ENCODE results near the gene LRRK1.

The LRRK1 gene

GRCh38 chr15:100881573-100882336 is 37.4 kb upstream of the LRRK1 start:
- Histone ChIP-seq H3K27ac (ENCODE audit: low read length, poor library complexity, severe bottlenecking) (no peak overlapping the region), H3K4me1 (ENCODE audit: control insufficient read depth, insufficient read depth, low read depth, low read length) (peaks cover 19% of the 10 kb centered on the region), H3K9ac (ENCODE audit: low read length) (peak overlapping the region; percentile 74), H2BK5ac (ENCODE audit: low read depth, low read length, poor library complexity, severe bottlenecking) (no peak overlapping the region), H3K4me2 (ENCODE audit: low read length, poor library complexity, severe bottlenecking) (no peak overlapping the region), H2BK15ac (ENCODE audit: low read depth, poor library complexity, severe bottlenecking) (no peak overlapping the region), H4K91ac (ENCODE audit: low read length) (no peak overlapping the region), H4K8ac (ENCODE audit: low read length) (no peak overlapping the region), H3K36me3 (ENCODE audit: control insufficient read depth in 1 of 2, insufficient read depth in 2 of 2, low read depth in 1 of 2, low read length in 2 of 2) (peaks cover 0 to 4% of the 10 kb centered on the region in 2 experiments), H3K79me1 (replicated peaks; ENCODE audit: low read length, poor library complexity, severe bottlenecking) (no peaks in the 10 kb centered on the region), H2AK5ac (ENCODE audit: low read length, severe bottlenecking) (no peak overlapping the region), H3K4ac (ENCODE audit: low read depth in 1 of 2, low read length in 2 of 2) (no peak overlapping the region), H3K23ac (ENCODE audit: low read length in 2 of 2) (peak overlapping the region in 1 of 2 experiments; percentile 98), H3K27me3 (ENCODE audit: control insufficient read depth in 1 of 2, insufficient read depth in 1 of 2, low read length in 2 of 2) (peaks cover 0 to 78% of the 10 kb centered on the region in 2 experiments), H2BK12ac (ENCODE audit: low read length in 2 of 2) (no peak overlapping the region), H3K18ac (ENCODE audit: low read depth in 1 of 2, low read length in 2 of 2) (no peak overlapping the region), H3K9me3 (ENCODE audit: control insufficient read depth, low read length) (no peaks in the 10 kb centered on the region), H3K4me3 (ENCODE audit: insufficient read depth in 1 of 2, low read depth in 1 of 2, low read length in 2 of 2) (peak overlapping the region; percentile 14 to 84), H3K14ac (ENCODE audit: low read length in 2 of 2) (peak overlapping the region in 1 of 2 experiments; percentile 71), H2AFZ (ENCODE audit: low read depth, low read length) (no peak overlapping the region), H2BK120ac (ENCODE audit: low read depth, low read length) (no peak overlapping the region)
- DNase-seq, result no peak
- 93% methylated on average over 14 of the region's 14 CpGs for WGBS

- Histone ChIP-seq H3K27ac (ENCODE audit: low read length, poor library complexity, severe bottlenecking) (no peak overlapping the region), H3K36me3 (ENCODE audit: control insufficient read depth in 1 of 2, insufficient read depth in 2 of 2, low read depth in 1 of 2, low read length in 2 of 2) (peaks cover 0 to 10% of the 10 kb centered on the region in 2 experiments), H2AK5ac (ENCODE audit: low read length, severe bottlenecking) (no peak overlapping the region), H3K14ac (ENCODE audit: low read length in 2 of 2) (no peak overlapping the region), H2BK120ac (ENCODE audit: low read depth, low read length) (no peak overlapping the region), H2AFZ (ENCODE audit: low read depth, low read length) (no peak overlapping the region), H3K18ac (ENCODE audit: low read depth in 1 of 2, low read length in 2 of 2) (no peak overlapping the region), H3K4me3 (ENCODE audit: insufficient read depth in 1 of 2, low read depth in 1 of 2, low read length in 2 of 2) (no peak overlapping the region), H3K23ac (ENCODE audit: low read length in 2 of 2) (no peak overlapping the region), H3K4ac (ENCODE audit: low read depth in 1 of 2, low read length in 2 of 2) (no peak overlapping the region), H2BK5ac (ENCODE audit: low read depth, low read length, poor library complexity, severe bottlenecking) (no peak overlapping the region), H3K27me3 (ENCODE audit: control insufficient read depth in 1 of 2, insufficient read depth in 1 of 2, low read length in 2 of 2) (peaks cover 0 to 56% of the 10 kb centered on the region in 2 experiments), H4K8ac (ENCODE audit: low read length) (no peak overlapping the region), H3K9me3 (ENCODE audit: control insufficient read depth, low read length) (no peaks in the 10 kb centered on the region), H3K4me2 (ENCODE audit: low read length, poor library complexity, severe bottlenecking) (no peak overlapping the region), H2BK15ac (ENCODE audit: low read depth, poor library complexity, severe bottlenecking) (no peak overlapping the region), H3K79me1 (replicated peaks; ENCODE audit: low read length, poor library complexity, severe bottlenecking) (no peaks in the 10 kb centered on the region), H3K9ac (ENCODE audit: low read length) (no peak overlapping the region), H4K91ac (ENCODE audit: low read length) (no peak overlapping the region), H2BK12ac (ENCODE audit: low read length in 2 of 2) (no peak overlapping the region), H3K4me1 (ENCODE audit: control insufficient read depth, insufficient read depth, low read depth, low read length) (peaks cover 12% of the 10 kb centered on the region)
- no peak for DNase-seq
- WGBS, result 79% methylated on average over 7 of the region's 8 CpGs
Measured at GRCh38 chr15:100885116-100885515, 34.0 kb upstream of the LRRK1 start.

GRCh38 chr15:100885811-100886210 is 33.3 kb upstream of the LRRK1 start:
- 89% methylated on average over 6 of the region's 7 CpGs for WGBS
- no peak overlapping the region for H4K8ac ChIP-seq (ENCODE audit: low read length)
- no peak overlapping the region for H3K4ac ChIP-seq (ENCODE audit: low read depth in 1 of 2, low read length in 2 of 2)
- no peak overlapping the region for H3K27ac ChIP-seq (ENCODE audit: low read length, poor library complexity, severe bottlenecking)
- H3K36me3 ChIP-seq (ENCODE audit: control insufficient read depth in 1 of 2, insufficient read depth in 2 of 2, low read depth in 1 of 2, low read length in 2 of 2), result peaks cover 0 to 10% of the 10 kb centered on the region in 2 experiments
- H4K91ac ChIP-seq (ENCODE audit: low read length), result no peak overlapping the region
- H2BK120ac ChIP-seq (ENCODE audit: low read depth, low read length), result no peak overlapping the region
- H3K14ac ChIP-seq (ENCODE audit: low read length in 2 of 2), result no peak overlapping the region
- H2BK12ac ChIP-seq (ENCODE audit: low read length in 2 of 2), result no peak overlapping the region
- H3K9me3 ChIP-seq (ENCODE audit: control insufficient read depth, low read length), result no peaks in the 10 kb centered on the region
- H2AFZ ChIP-seq (ENCODE audit: low read depth, low read length), result no peak overlapping the region
- no peak overlapping the region for H2BK5ac ChIP-seq (ENCODE audit: low read depth, low read length, poor library complexity, severe bottlenecking)
- no peaks in the 10 kb centered on the region for H3K79me1 ChIP-seq (replicated peaks; ENCODE audit: low read length, poor library complexity, severe bottlenecking)
- no peak overlapping the region for H3K18ac ChIP-seq (ENCODE audit: low read depth in 1 of 2, low read length in 2 of 2)
- no peak overlapping the region for H3K4me2 ChIP-seq (ENCODE audit: low read length, poor library complexity, severe bottlenecking)
- H3K27me3 ChIP-seq (ENCODE audit: control insufficient read depth in 1 of 2, insufficient read depth in 1 of 2, low read length in 2 of 2), result peaks cover 0 to 49% of the 10 kb centered on the region in 2 experiments
- no peak overlapping the region for H2AK5ac ChIP-seq (ENCODE audit: low read length, severe bottlenecking)
- H3K4me3 ChIP-seq (ENCODE audit: insufficient read depth in 1 of 2, low read depth in 1 of 2, low read length in 2 of 2), result no peak overlapping the region
- H3K4me1 ChIP-seq (ENCODE audit: control insufficient read depth, insufficient read depth, low read depth, low read length), result peaks cover 6% of the 10 kb centered on the region
- DNase-seq, result no peak
- no peak overlapping the region for H2BK15ac ChIP-seq (ENCODE audit: low read depth, poor library complexity, severe bottlenecking)
- no peak overlapping the region for H3K9ac ChIP-seq (ENCODE audit: low read length)
- no peak overlapping the region for H3K23ac ChIP-seq (ENCODE audit: low read length in 2 of 2)

GRCh38 chr15:100887211-100887913 is 31.8 kb upstream of the LRRK1 start:
- H3K79me1 ChIP-seq (replicated peaks; ENCODE audit: low read length, poor library complexity, severe bottlenecking), result no peaks in the 10 kb centered on the region
- H3K9ac ChIP-seq (ENCODE audit: low read length), result no peak overlapping the region
- WGBS, result 92% methylated on average over 22 of the region's 22 CpGs
- H3K27ac ChIP-seq (ENCODE audit: low read length, poor library complexity, severe bottlenecking), result no peak overlapping the region
- no peak overlapping the region for H3K4me2 ChIP-seq (ENCODE audit: low read length, poor library complexity, severe bottlenecking)
- peaks cover 0 to 34% of the 10 kb centered on the region in 2 experiments for H3K27me3 ChIP-seq (ENCODE audit: control insufficient read depth in 1 of 2, insufficient read depth in 1 of 2, low read length in 2 of 2)
- peaks cover 8% of the 10 kb centered on the region for H3K4me1 ChIP-seq (ENCODE audit: control insufficient read depth, insufficient read depth, low read depth, low read length)
- H2AFZ ChIP-seq (ENCODE audit: low read depth, low read length), result no peak overlapping the region
- H3K4ac ChIP-seq (ENCODE audit: low read depth in 1 of 2, low read length in 2 of 2), result no peak overlapping the region
- H3K4me3 ChIP-seq (ENCODE audit: insufficient read depth in 1 of 2, low read depth in 1 of 2, low read length in 2 of 2), result no peak overlapping the region
- no peak overlapping the region for H2BK5ac ChIP-seq (ENCODE audit: low read depth, low read length, poor library complexity, severe bottlenecking)
- no peak overlapping the region for H4K91ac ChIP-seq (ENCODE audit: low read length)
- no peaks in the 10 kb centered on the region for H3K9me3 ChIP-seq (ENCODE audit: control insufficient read depth, low read length)
- peaks cover 0 to 24% of the 10 kb centered on the region in 2 experiments for H3K36me3 ChIP-seq (ENCODE audit: control insufficient read depth in 1 of 2, insufficient read depth in 2 of 2, low read depth in 1 of 2, low read length in 2 of 2)
- H3K23ac ChIP-seq (ENCODE audit: low read length in 2 of 2), result no peak overlapping the region
- no peak overlapping the region for H4K8ac ChIP-seq (ENCODE audit: low read length)
- no peak overlapping the region for H2BK120ac ChIP-seq (ENCODE audit: low read depth, low read length)
- no peak for DNase-seq
- H3K14ac ChIP-seq (ENCODE audit: low read length in 2 of 2), result no peak overlapping the region
- H2BK12ac ChIP-seq (ENCODE audit: low read length in 2 of 2), result no peak overlapping the region
- no peak overlapping the region for H3K18ac ChIP-seq (ENCODE audit: low read depth in 1 of 2, low read length in 2 of 2)
- no peak overlapping the region for H2AK5ac ChIP-seq (ENCODE audit: low read length, severe bottlenecking)
- no peak overlapping the region for H2BK15ac ChIP-seq (ENCODE audit: low read depth, poor library complexity, severe bottlenecking)
